ENCODE measurements around the gene RAG1.

RAG1 gene

GRCh38 chr11:36600180-36600579, 32.4 kb downstream of the RAG1 start:
- TF ChIP-seq CTCF (conservative IDR thresholded peaks at IDR 0.05; ENCODE audit: low read depth, low read length): no peak
- Histone ChIP-seq H3K27ac (no peak overlapping the region), H4K20me1 (ENCODE audit: insufficient read depth) (no peaks in the 10 kb centered on the region), H3K36me3 (ENCODE audit: insufficient read depth) (no peaks in the 10 kb centered on the region), H3K4me1 (ENCODE audit: low read depth, poor library complexity, severe bottlenecking) (peaks cover 41% of the 10 kb centered on the region), H3K4me3 (IDR thresholded peaks at IDR 0.05; ENCODE audit: insufficient read depth, low read depth, low read length) (no peak overlapping the region), H3K79me2 (ENCODE audit: insufficient read depth, low read depth) (no peaks in the 10 kb centered on the region), H3K27me3 (ENCODE audit: insufficient read depth, low read depth) (no peaks in the 10 kb centered on the region), H3K4me2 (no peak overlapping the region), H2AFZ (ENCODE audit: low read depth) (no peak overlapping the region), H3K9ac (no peak overlapping the region)

GRCh38 chr11:36601155-36601554, 33.3 kb downstream of the RAG1 start:
- Histone ChIP-seq H3K27me3 (ENCODE audit: insufficient read depth, low read depth) (no peaks in the 10 kb centered on the region), H3K4me2 (no peak overlapping the region), H3K36me3 (ENCODE audit: insufficient read depth) (no peaks in the 10 kb centered on the region), H3K4me1 (ENCODE audit: low read depth, poor library complexity, severe bottlenecking) (peaks cover 51% of the 10 kb centered on the region), H3K4me3 (IDR thresholded peaks at IDR 0.05; ENCODE audit: insufficient read depth, low read depth, low read length) (no peak overlapping the region), H3K9ac (no peak overlapping the region), H4K20me1 (ENCODE audit: insufficient read depth) (no peaks in the 10 kb centered on the region), H3K27ac (no peak overlapping the region), H2AFZ (ENCODE audit: low read depth) (no peak overlapping the region), H3K79me2 (ENCODE audit: insufficient read depth, low read depth) (no peaks in the 10 kb centered on the region)
- no peak for TF ChIP-seq CTCF (conservative IDR thresholded peaks at IDR 0.05; ENCODE audit: low read depth, low read length)

GRCh38 chr11:36602135-36602534, 34.3 kb downstream of the RAG1 start:
- Histone ChIP-seq H3K27me3 (ENCODE audit: insufficient read depth, low read depth) (no peaks in the 10 kb centered on the region), H2AFZ (ENCODE audit: low read depth) (no peak overlapping the region), H3K4me1 (ENCODE audit: low read depth, poor library complexity, severe bottlenecking) (peaks cover 61% of the 10 kb centered on the region), H3K36me3 (ENCODE audit: insufficient read depth) (no peaks in the 10 kb centered on the region), H3K4me2 (peak overlapping the region; percentile 45), H4K20me1 (ENCODE audit: insufficient read depth) (no peaks in the 10 kb centered on the region), H3K4me3 (IDR thresholded peaks at IDR 0.05; ENCODE audit: insufficient read depth, low read depth, low read length) (no peak overlapping the region), H3K79me2 (ENCODE audit: insufficient read depth, low read depth) (no peaks in the 10 kb centered on the region), H3K27ac (no peak overlapping the region; the same call in 1 of the 2 replicates), H3K9ac (no peak overlapping the region)
- TF ChIP-seq CTCF (conservative IDR thresholded peaks at IDR 0.05; ENCODE audit: low read depth, low read length): no peak

- H3K4me1 ChIP-seq (ENCODE audit: low read depth, poor library complexity, severe bottlenecking): peaks cover 65% of the 10 kb centered on the region
Observed at GRCh38 chr11:36605221-36606216, 37.7 kb downstream of the RAG1 start.

More at GRCh38 chr11:36605221-36606216, 37.7 kb downstream of the RAG1 start:
- Histone ChIP-seq H2AFZ (ENCODE audit: low read depth) (peak overlapping the region; percentile 38; the same call in 1 of the 2 replicates), H3K9ac (peak overlapping the region; percentile 12; the same call in 1 of the 2 replicates), H3K36me3 (ENCODE audit: insufficient read depth) (no peaks in the 10 kb centered on the region), H3K27ac (peak overlapping the region; percentile 80), H3K79me2 (ENCODE audit: insufficient read depth, low read depth) (no peaks in the 10 kb centered on the region), H4K20me1 (ENCODE audit: insufficient read depth) (no peaks in the 10 kb centered on the region), H3K4me3 (IDR thresholded peaks at IDR 0.05; ENCODE audit: insufficient read depth, low read depth, low read length) (no peak overlapping the region), H3K27me3 (ENCODE audit: insufficient read depth, low read depth) (no peaks in the 10 kb centered on the region), H3K4me2 (peak overlapping the region; percentile 75)
- TF ChIP-seq CTCF (conservative IDR thresholded peaks at IDR 0.05; ENCODE audit: low read depth, low read length): no peak
